Upper lobe of left lung (tissue), 4 donors: ENCODE results near the gene TIMD4.

Experiments
- EP300 ChIP-seq, 4 donors: sonication (generic); formaldehyde crosslinking; IDR thresholded peaks; one replicate each; pipeline ENCODE4 v1.5.1; 2017; ENCODE audit warnings: antibody characterized with exemption in 4 of 4, control low read depth in 2 of 4
- POLR2AphosphoS5 ChIP-seq, 2 donors: sonication (generic); formaldehyde crosslinking; IDR thresholded peaks; one replicate each; pipeline ENCODE4 v1.5.1; 2017; ENCODE audit warnings: antibody characterized with exemption in 2 of 2

- TF ChIP-seq EP300 (IDR thresholded peaks at IDR 0.05) (no peak), POLR2AphosphoS5 (IDR thresholded peaks at IDR 0.05) (no peak)
Measured at GRCh38 chr5:156991714-156992113, 28.7 kb upstream of the TIMD4 start.
